Hepatocyte (in vitro differentiated cells): ENCODE results near the gene EIF3K.

Experiments
- EZH2 ChIP-seq: fragments of 200-600 bp; sonication (generic); IDR thresholded peaks from 2 replicates; pipeline ENCODE4 v1.6.1; 2016; ENCODE audit warnings: antibody characterized with exemption, mild to moderate bottlenecking, borderline replicate concordance
- TF ChIP-seq, protein P1 (sequence below): fragments of 200-600 bp; sonication (generic); IDR thresholded peaks from 2 replicates; pipeline ENCODE4 v1.5.1; 2016; ENCODE audit warnings: antibody characterized with exemption, mild to moderate bottlenecking; ENCODE audit not compliant: poor library complexity

GRCh38 chr19:38639679-38640078 is 20.7 kb downstream of the EIF3K start:
- TF ChIP-seq, protein P1, sequence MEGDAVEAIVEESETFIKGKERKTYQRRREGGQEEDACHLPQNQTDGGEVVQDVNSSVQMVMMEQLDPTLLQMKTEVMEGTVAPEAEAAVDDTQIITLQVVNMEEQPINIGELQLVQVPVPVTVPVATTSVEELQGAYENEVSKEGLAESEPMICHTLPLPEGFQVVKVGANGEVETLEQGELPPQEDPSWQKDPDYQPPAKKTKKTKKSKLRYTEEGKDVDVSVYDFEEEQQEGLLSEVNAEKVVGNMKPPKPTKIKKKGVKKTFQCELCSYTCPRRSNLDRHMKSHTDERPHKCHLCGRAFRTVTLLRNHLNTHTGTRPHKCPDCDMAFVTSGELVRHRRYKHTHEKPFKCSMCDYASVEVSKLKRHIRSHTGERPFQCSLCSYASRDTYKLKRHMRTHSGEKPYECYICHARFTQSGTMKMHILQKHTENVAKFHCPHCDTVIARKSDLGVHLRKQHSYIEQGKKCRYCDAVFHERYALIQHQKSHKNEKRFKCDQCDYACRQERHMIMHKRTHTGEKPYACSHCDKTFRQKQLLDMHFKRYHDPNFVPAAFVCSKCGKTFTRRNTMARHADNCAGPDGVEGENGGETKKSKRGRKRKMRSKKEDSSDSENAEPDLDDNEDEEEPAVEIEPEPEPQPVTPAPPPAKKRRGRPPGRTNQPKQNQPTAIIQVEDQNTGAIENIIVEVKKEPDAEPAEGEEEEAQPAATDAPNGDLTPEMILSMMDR = no peak
- TF ChIP-seq EZH2 = no peak
